Suppressor macrophage (primary cell): Measurements from ENCODE around the gene SCGB3A1.
A peak's percentile ranks its signal among the peaks of the same experiment; 100 is the strongest.

Source experiments
- DNase-seq, 4 experiments: peaks; one replicate each; pipeline ENCODE4 v3.0.0-alpha.2; 2020 to 2022

Gene SCGB3A1

DNA sequence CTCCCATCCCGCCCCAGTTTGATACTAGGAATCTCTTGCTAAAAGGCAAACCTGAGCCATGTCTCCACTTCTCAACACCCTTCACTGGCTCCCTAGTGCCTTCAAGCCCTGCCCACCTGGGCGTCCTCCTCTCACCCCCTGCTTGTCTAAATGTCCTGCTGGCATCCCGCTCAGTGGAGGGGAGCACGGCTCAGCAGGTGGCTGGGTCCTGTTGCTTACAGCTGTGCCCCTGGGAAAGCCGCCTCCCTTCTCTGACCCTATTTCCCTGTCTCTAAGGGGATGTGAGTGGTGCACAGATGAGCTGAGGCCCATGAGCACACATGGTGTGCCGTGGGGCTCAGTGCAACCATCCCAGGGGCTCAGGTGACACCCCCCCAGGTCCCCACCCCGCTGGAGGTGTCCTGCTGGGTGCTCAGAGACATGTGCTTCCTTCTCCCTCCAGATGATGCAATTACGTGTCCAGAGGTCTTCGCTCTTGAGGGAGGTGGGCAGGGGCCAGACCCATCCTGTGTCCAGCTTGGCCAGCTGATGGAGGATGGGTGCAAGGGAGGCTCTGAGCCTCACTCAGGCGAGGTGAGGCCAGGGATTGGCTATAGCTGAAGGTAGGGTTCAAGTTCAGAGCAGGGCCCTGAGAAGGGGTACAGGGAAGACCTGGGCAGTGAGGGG, 34.0 kb upstream of the SCGB3A1 start:
- no peak for DNase-seq

DNA sequence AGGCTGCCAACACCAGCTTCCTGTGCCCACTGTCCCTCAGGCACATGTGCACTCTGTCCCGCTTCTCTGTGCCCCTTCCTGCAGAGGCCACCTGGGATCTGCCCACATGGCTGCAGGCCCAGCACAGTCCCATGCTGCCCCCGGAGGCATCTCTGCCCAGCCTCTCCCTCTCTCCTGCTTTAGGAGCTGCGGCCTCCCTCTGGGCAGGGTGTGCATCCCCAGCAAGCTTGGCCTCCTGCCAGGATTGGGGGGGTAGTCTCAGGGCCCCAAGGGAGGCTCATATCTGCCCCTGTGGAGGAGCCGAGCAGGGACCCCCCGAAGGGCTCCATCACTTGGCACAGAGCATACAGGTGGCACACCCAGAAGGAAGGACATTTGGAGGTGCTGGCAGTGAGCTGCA, 33.3 kb upstream of the SCGB3A1 start:
- DNase-seq = no peak

DNA sequence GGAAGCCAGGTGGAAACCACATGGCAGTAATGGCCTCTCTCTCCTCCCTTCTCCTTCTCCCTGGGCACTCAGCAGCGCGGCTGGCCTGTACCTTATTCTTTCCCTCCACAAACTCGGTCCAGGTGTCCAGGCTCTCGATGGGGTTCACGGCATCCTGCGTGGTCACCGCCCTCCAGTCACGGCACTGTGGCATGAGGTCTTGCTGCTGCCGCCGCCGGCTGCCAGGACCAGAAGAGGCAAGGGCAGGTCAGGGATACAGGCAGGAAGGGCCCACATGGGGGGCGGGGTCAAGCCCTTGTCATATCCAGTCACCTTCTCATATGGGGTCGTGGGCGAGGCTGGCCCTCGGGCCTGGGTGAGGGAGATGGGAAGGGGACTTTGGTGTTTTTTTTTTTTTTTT, 32.5 kb upstream of the SCGB3A1 start:
- no peak for DNase-seq

DNA sequence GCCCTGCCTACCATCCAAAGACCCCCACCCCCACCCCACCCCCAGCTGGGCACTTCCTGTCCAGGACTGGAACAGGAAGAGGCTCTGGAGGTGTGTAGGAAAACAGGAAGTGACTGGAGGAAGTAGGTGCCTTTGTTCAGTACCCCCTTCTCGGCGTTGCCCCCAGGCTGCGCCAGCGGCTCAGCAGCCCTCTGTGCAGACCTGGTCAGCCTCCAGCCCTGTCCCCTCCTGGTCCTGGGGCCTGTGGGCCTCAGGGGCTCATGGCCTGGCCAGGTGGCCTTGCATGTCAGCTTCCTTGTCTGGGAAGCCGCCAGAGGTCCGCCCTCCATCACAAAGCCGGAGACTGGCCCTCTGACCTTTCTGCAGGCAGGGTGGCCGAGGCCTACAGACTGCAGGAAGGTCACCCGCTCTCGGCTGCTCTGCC, 32.1 kb upstream of the SCGB3A1 start:
- DNase-seq = no peak

DNA sequence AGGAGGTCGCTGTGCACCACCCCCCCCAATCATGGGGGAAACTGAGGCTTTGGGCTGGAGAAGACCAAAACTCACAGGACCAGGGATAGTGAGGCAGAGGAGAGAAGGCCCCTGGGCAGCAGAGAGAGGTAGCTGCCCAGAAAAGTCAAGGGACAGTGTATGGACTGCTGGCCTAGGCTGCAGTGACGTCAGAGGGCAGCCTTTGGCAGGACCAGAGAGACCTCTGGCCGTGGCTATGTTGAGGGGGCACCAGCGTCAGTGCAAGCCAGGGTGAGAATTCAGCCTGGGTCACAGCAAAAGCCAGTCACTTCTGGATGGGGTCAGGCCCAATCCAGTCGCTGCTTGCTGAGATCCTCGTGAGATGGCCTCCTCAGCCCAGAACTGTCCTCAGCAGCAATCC, 31.6 kb upstream of the SCGB3A1 start:
- DNase-seq = no peak

DNA sequence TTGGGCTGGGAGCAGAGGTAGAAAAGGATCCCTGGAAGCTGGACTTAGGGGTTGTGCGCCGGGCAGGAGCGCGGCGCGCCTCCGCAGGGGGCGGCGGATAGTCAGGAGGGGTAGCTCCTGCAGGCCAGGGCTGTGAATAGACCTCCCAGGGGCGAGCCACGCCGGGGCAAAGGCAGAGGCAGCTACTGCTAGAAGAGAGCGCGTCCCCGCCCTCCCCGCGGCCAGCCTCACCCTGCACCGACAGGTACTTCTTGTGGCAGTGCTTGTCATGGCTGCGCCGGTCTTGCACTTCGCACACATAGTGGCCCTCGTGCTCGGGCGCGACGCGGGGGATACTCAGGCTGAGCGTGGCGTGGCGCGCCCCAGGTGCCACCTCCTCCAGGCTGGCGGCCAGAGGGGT, 30.0 kb upstream of the SCGB3A1 start:
- DNase-seq = no peak

DNA sequence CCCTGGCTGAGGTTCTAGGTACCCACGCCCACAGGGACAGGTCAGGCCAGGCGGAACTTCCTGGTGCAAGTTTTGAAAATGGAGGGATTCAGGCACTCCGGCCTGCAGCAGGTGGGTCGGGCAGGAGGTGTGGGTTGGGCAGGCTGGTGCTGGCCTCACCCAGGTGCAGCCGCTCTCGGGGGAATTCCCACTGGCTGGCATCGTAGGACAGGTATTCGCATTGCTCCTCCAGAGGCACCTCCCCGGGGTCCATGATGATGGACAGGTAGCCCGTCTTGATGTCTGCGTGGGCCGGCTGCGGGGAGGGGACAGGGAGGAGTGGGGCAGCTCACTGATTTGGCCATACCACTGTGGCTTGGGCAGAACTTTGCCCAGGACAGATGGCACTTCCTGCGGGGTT, 28.7 kb upstream of the SCGB3A1 start:
- DNase-seq = no peak

DNA sequence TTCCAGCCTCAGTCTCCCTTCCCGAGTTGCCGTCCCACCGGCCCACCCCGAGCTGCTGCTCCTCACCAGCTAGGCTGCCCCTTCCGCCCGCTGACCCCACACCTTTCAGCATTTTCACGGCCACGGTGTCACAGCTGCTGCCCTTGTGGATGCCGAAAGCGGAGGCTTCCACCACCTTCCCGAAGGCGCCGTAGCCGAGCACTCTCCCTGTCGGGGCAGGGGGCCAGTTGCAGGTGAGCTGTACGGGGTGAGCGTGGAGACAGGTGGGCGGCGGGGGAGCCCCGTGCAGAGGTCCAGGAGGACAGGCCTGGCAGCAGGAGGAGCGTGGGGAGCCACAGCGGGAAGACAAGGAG, 28.2 kb upstream of the SCGB3A1 start:
- DNase-seq = no peak

DNA sequence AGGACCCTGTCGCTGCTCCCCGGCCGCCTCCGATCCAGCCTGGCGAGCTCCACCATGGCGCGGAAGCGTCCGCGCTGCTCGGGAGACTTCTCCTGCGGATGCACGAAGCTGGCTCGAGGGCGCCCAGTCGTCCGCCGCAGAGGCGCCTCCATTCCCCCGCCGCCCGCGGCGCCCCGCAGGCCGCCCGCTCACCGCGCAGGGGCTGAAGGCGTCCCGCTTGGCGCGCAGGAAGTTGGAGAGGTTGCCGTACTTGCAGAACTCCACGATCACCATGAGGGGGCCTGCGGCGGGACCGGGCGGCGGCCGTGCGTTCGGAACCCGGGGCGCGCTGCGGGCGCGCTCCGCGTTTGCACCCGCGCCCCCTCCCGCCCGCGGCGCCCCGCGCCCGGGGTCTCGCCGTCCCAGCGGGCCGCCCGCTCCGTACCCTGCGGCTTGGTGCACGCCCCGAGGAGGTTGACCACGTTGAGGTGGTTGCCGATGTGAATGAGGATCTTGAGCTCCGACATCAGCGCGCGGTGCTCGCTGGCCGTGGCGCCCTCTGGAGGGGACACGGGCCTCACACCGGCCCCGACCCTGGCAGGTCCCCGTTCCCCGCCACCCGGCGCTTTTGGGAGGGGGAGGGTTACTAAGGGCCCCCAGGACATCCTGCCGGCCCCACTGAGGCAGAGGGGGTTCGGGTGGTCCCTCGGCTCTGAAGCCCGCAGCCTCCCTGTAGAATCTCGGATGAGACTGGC, 27.7 kb upstream of the SCGB3A1 start:
- DNase-seq = peak; percentile 13 to 65 (median 36)

DNA sequence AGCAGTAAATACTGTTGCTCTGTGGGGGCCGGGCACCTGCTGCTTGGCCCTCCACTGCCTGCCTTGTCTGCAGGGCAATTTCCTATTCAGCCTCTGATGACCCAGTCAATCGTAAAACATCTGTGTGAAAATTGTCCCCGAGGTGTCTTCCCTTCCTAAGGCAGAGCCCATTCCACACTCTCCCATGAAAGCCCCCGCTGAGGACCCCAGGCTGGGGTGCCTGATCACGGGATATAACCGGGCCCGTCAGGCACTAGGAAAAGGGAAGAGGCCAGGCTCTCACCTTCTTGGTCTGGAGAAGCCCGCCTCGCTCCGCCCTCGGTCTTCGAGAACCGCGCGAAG, 27.2 kb upstream of the SCGB3A1 start:
- DNase-seq = no peak

DNA sequence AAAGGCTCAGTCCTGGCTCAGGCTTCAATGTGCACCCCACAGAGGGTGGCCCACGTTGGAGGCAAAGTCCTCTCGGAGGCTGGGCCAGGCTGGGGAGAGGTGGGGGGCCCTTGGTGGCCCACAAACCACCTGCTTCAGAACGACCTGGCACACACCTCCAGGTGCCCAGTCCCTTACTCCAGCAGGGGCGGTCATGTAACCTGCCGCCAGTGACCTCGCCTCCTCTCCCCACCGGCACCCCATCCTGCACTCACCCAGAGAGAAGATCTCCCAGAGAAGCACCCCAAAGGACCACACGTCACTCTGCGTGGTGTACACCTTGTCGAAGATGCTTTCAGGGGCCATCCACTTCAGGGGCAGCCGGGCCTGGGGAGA, 22.5 kb upstream of the SCGB3A1 start:
- DNase-seq = no peak

DNA sequence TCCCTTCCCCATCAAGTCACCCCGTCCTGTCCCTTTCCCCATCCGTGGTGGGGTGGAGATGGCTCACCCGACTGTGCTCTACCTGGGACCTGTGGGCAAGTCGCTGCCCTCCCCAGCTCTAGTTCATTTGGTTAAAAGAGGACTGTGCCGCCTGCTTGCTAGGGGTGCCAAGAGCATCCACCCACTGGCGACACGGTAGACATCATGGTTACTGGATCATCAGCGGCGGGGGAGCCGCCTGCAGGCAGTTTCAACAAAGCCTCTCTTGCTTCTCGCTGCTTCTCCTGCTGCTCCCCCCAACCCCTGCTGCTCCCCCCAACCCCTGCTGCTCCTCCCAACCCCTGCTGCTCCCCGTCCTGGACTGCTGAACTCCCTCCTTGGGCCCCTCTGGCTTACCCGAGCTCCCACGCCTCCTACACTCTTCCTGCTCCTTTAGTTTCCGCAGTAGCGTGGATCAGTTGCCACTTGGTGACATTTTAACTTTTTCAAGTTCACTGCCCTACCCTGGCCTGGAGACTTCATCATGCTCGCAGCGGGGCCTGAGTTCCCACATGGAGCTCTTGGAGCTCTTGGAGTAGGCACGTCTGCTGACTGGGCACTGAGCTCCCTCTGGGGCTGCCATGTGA, 22.0 kb upstream of the SCGB3A1 start:
- no peak for DNase-seq

DNA sequence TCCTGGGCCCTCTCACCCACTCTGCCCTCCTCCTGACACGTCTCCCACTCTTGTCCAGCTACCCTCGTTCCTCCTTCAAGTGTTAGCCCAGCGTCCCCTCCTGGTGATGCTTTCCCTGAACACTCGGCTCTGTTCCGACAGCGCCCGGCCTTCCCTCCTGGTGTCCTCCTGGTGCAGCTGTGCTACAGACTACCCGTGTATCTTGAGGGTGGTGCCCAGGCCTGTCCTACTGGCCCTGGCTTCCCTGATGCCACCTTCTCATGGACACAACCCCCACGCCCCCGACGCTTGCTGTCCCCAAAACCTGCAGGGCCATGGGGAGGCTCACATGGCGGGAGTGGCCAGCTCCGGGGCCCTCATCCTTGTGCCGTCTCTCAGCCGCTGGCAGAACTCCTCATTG, 21.4 kb upstream of the SCGB3A1 start:
- no peak for DNase-seq

DNA sequence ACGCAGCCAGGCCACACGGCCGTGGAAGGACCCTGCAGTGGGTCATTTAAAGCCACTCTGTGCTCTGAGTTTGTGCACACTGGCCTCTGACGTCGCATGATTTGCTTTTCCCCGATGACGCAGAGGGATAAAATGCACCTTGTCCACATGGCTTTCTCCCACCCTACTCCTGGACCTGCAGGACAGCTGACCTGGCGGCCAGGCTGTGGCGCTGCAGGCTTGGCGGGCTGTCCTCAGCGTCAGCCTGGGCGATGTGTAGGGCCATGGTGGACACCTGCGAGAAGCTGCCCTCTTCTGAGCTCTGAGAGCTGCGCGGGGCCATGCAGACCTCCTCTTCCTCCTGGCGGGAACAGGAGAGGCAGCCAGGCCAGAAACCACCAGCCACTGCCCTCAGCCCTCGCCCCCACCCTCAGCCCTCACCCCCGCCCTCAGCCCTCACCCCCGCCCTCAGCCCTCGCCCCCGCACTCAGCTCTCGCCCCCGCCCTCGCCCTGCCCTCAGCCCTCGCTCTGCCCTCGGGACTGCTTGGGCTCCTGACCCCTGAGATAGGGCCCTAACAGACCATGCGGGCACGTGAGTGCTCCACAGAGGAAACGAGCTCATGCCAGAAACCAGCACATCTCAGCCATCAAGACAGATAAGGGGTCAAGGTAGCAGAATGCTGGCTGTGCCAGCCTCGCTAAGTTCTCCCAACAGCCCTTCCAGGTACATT, 20.0 kb upstream of the SCGB3A1 start:
- no peak for DNase-seq

DNA sequence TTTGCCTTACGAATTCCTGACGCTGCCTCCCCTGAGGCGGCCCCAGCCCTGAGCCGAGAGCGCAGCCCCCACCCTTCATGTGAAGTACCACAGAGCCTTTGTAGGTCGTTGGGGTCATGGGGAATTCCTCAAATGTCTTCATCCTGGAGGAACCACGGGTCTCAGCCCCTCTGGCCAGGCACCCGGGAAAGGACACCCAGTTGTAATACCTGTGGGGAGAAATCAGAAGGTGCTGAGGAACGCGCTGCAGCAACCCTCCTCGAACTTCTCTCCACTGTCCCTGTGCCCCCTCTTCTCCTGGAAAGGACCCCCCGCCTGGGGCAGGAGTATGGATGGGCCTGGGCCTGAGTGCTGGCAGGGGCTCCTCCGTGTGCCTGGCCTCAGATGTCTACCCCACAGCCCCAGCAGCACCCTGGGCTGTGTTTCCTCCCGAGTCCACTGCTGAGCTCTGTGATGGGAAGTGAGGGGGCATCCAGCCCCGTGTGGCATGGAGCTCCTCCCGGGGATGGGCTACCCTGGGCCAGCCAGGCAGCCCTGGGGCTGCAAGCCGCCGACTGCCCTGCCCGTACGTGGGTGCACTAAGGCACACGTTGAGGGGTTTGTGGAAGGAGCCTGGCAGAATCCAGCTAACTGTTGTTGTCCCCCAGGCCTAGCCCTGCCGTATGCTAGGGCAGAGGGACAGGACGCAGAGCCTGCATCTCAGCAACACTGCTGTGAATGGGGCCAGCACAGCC, 18.7 kb upstream of the SCGB3A1 start:
- no peak for DNase-seq

DNA sequence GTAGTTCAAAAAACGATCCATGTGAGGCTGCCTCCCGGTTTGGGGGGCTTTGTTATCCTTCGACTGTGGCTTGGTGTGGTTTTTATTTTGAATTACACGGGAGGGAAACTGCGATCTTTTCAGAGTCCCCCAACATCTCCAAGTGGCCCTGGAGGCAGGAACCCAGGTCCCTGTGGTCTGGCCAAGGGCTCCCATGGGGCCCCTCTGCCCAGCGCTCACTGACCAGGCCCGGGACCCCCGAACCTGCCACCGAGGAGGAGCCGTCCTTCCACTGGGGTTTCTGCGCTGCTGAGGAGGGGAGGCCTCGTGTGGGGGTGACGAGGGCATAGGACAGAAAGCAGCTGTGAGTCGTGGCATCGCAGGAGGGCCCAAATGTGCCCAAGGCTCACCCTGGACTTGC, 18.1 kb upstream of the SCGB3A1 start:
- no peak for DNase-seq

DNA sequence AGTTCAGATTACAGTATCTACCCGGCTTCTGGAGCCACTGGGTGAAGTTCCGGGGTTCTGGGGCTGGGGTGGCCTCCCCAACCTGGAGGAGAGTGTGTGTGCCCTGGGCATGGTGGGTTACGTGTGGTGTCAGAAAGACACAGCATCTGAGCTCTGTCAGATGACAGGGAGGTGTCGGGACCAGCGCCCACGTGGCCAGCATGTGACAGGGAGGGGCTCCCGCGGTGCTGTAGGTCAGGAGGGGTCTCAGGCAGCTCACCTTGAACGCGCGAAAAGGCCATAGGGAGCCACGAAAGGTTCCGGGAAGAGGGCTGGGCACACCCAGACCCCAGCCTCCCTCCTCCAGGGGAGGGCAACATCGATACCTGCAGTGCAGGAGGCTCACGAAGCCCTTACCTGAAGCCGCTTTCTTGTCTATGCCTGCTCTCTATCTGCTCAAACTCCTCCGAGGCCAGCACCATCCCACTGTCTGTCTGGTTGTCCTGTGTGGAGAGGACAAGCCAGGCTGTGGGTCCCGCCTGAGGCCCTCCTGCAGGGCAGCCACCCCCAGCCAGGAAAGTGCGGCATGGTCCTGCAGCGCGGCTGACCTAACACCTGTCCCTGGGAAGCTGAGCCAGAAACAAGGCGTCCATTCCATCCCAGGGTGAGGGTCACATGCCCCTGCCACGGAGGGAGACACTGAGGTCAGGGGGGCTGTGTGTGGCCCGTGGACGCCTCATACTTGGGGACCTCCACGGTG, 17.4 kb upstream of the SCGB3A1 start:
- DNase-seq = no peak

DNA sequence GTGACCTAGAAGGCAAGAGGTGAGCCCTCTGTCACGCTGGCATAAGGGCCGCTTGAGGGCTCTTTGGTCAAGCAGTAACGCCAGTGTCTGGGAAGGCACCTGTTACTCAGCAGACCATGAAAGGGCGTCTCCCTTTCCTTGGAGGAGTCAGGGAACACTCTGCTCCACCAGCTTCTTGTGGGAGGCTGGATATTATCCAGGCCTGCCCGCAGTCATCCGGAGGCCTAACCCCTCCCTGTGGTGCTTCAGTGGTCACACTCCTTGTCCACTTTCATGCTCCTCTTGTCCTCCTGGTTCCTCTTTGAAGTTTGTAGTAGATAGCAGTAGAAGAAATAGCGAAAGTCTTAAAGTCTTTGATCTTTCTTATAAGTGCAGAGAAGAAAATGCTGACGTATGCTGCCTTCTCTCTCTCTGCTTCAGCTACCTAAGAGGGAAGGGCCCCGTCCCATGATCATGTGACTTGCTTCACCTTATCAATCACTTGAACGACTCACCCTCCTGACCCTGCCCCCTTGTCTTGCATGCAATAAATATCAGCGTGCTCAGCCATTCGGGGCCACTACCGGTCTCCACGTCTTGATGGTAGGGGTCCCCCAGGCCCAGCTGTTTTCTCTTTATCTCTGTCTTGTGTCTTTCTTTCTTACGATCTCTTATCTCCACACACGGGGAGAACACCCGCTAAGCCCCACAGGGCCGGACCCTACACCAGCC, 16.7 kb upstream of the SCGB3A1 start:
- no peak for DNase-seq

DNA sequence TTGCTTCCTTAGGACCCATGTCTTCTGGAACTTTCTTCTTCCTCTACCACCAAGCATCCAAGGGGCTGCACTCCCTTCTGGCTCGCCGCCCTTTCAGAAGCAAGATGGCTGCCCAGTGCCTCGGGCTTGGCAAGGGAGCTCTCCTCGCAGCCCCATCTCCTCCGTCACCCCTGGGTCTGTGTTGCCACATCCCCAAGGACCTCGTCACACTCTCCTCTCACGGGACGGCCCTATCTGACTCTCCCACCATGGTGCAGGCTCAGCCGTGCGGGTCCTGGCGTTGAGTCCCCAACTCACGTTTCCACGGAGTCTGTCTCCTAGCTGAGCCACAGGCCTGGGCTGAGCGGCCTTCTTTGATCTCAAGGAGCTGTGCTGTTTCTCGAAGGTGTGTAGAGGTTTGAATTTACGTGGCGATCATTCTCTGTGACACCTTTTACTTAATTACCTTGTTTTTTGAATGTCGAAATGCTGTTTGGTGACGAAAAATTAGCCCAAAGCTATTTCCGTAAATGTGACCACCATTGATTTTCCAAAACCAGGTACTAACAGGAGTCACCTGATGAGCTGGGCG, 15.0 kb upstream of the SCGB3A1 start:
- no peak for DNase-seq

DNA sequence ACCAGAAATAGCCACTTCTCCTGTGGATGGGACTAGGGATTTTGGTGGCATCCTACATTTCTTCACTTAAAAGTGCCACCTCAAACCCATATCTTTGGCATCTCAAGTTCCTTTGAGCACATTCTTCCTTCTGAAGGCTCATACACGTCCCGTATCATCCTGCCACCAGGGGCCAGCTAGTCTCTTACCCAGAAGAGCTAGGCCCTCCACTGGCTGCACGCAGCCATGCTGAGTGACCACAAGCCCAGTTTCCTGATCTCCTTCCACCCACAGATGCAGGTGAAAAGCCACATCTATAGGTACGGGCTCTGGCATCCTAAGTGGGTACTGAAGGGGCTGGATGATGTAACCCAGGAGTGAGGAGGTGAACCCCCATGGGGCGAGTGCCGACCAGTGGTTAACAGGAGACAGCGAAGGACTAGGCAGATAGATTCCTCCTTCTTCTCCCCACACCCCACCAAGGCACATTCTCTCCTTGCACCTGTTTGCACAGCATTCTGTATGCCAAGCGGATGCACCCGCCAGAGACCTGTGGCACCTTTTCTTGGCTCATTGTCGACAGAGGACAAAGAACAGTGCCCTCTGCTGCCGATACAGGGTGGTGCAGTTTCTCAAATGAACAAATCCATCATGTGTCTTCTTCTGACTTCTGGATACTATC, 14.4 kb upstream of the SCGB3A1 start:
- DNase-seq = peak; percentile 57 to 80 (median 66)

DNA sequence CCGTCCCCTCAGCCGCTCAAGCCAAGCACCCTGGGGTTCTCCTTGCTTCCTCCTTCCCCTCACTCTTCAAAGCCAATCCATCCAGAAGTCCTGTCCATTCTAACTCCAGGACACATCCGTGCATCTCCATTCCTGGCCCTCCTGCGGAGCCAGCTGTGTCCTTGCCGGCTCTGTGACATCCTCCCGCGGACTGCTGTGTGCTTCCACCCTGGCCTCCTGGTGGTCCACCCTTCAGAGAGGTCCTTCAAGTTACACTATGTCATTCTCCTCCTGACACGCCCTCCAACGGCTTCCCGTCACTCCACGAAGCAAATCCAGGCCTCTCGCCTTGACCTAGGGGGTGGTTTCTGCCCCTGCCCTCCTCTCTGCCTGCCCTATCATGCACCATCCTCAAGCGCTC, 13.0 kb upstream of the SCGB3A1 start:
- DNase-seq = no peak
